HEK293 (cell line): ENCODE measurements around the gene STPG2.

Source experiments
- CTCF ChIA-PET: fragments of 350-600 bp; formaldehyde crosslinking; extraction: SDS; loops from one replicate; lab custom pipeline; 2021; ENCODE audit warnings: antibody characterized with exemption; lab: Yijun Ruan, JAX
- POLR2A ChIA-PET: fragments of 300-600 bp; formaldehyde crosslinking; extraction: SDS; loops from one replicate; lab custom pipeline; 2020; ENCODE audit warnings: antibody characterized with exemption, inconsistent platforms; lab: Yijun Ruan, JAX
- H3K27ac ChIP-seq: fragments of 200-500 bp; sonication (Bioruptor generic); 2 replicates; pipeline ENCODE4 v1.5.1; 2014; ENCODE audit warnings: low read depth, low read length, control low read depth, inconsistent platforms; ENCODE audit errors: extremely low read depth
- H3K36me3 ChIP-seq, 2 experiments: fragments of 200-500 bp in 1 of 2; sonication (Bioruptor generic) in 1 of 2; 1 replicate in 1 of 2; 2 replicates in 1 of 2; pipeline ENCODE4 v1.5.1; 2014 to 2017; ENCODE audit warnings: inconsistent platforms in 2 of 2, low read length in 2 of 2; ENCODE audit not compliant: control insufficient read depth in 2 of 2, insufficient read depth in 1 of 2
- H3K4me1 ChIP-seq: fragments of 200-500 bp; sonication (Bioruptor generic); 2 replicates; pipeline ENCODE4 v1.5.1; 2014; ENCODE audit warnings: mild to moderate bottlenecking, low read length, inconsistent platforms; ENCODE audit not compliant: control insufficient read depth, insufficient read depth
- H3K4me3 ChIP-seq: 2 replicates; pipeline ENCODE4 v1.5.1; 2011; ENCODE audit warnings: low read depth, mild to moderate bottlenecking, control low read depth, low read length, moderate library complexity
- H3K9me3 ChIP-seq: fragments of 200-500 bp; sonication (Bioruptor generic); 2 replicates; pipeline ENCODE4 v1.5.1; 2014; ENCODE audit warnings: low read depth, low read length, inconsistent platforms; ENCODE audit not compliant: control insufficient read depth, insufficient read depth
- ELK4 ChIP-seq: IDR thresholded peaks from 2 replicates; pipeline ENCODE4 v1.6.1; 2011; ENCODE audit warnings: mild to moderate bottlenecking, low read depth, low read length, borderline replicate concordance
- KLF1 ChIP-seq: fragments of 450-650 bp; formaldehyde crosslinking; IDR thresholded peaks from 2 replicates; pipeline ENCODE4 v1.5.1; 2016; ENCODE audit warnings: missing biosample characterization, missing genetic modification characterization
- SP3 ChIP-seq: fragments of 450-650 bp; formaldehyde crosslinking; IDR thresholded peaks from 2 replicates; pipeline ENCODE4 v1.5.1; 2016; ENCODE audit warnings: missing biosample characterization, missing genetic modification characterization
- SP7 ChIP-seq: fragments of 450-650 bp; formaldehyde crosslinking; IDR thresholded peaks from 2 replicates; pipeline ENCODE4 v1.5.1; 2016; ENCODE audit warnings: missing biosample characterization, missing genetic modification characterization
- TCF7L2 ChIP-seq: IDR thresholded peaks from 2 replicates; pipeline ENCODE4 v1.6.1; 2011; ENCODE audit warnings: low read depth, mild to moderate bottlenecking, inconsistent platforms, low read length, moderate library complexity, borderline replicate concordance
- YY2 ChIP-seq: fragments of 450-650 bp; formaldehyde crosslinking; IDR thresholded peaks from 2 replicates; pipeline ENCODE4 v1.5.1; 2016; ENCODE audit warnings: missing biosample characterization, missing genetic modification characterization
- ZFP3 ChIP-seq: fragments of 450-650 bp; formaldehyde crosslinking; IDR thresholded peaks from 2 replicates; pipeline ENCODE4 v1.5.1; 2016; ENCODE audit warnings: low read depth, missing biosample characterization, missing genetic modification characterization
- ZNF202 ChIP-seq: fragments of 450-650 bp; formaldehyde crosslinking; IDR thresholded peaks from 2 replicates; pipeline ENCODE4 v1.5.1; 2016; ENCODE audit warnings: missing biosample characterization, missing genetic modification characterization, borderline replicate concordance
- ZNF292 ChIP-seq: fragments of 450-650 bp; formaldehyde crosslinking; IDR thresholded peaks from 2 replicates; pipeline ENCODE4 v1.5.1; 2016; ENCODE audit warnings: low read depth, missing biosample characterization, missing genetic modification characterization, borderline replicate concordance
- ZNF324 ChIP-seq: fragments of 450-650 bp; formaldehyde crosslinking; IDR thresholded peaks from 2 replicates; pipeline ENCODE4 v1.5.1; 2016; ENCODE audit warnings: missing biosample characterization, missing genetic modification characterization
- ZNF350 ChIP-seq: fragments of 450-650 bp; formaldehyde crosslinking; IDR thresholded peaks from 2 replicates; pipeline ENCODE4 v1.5.0; 2017; ENCODE audit warnings: missing biosample characterization, mild to moderate bottlenecking, missing genetic modification characterization
- ZNF37A ChIP-seq: fragments of 450-650 bp; IDR thresholded peaks from 2 replicates; pipeline ENCODE4 v1.5.1; 2018; ENCODE audit warnings: missing biosample characterization, missing genetic modification characterization
- ZNF426 ChIP-seq: fragments of 450-650 bp; formaldehyde crosslinking; IDR thresholded peaks from 2 replicates; pipeline ENCODE4 v1.5.1; 2017; ENCODE audit warnings: missing biosample characterization, missing genetic modification characterization, mild to moderate bottlenecking, inconsistent platforms, moderate library complexity
- ZNF488 ChIP-seq: fragments of 450-650 bp; formaldehyde crosslinking; IDR thresholded peaks from 2 replicates; pipeline ENCODE4 v1.5.1; 2016; ENCODE audit warnings: missing biosample characterization, missing genetic modification characterization
- ZNF654 ChIP-seq: fragments of 450-650 bp; formaldehyde crosslinking; IDR thresholded peaks from 2 replicates; pipeline ENCODE4 v1.5.1; 2016; ENCODE audit warnings: low read depth, missing biosample characterization, missing genetic modification characterization
- ZNF776 ChIP-seq: fragments of 450-650 bp; formaldehyde crosslinking; IDR thresholded peaks from 2 replicates; pipeline ENCODE4 v1.5.0; 2017; ENCODE audit warnings: missing biosample characterization, missing genetic modification characterization, borderline replicate concordance
- ZNF791 ChIP-seq: fragments of 450-650 bp; formaldehyde crosslinking; IDR thresholded peaks from 2 replicates; pipeline ENCODE4 v1.5.1; 2016; ENCODE audit warnings: missing biosample characterization, missing genetic modification characterization
- TF ChIP-seq, protein P1 (sequence below): fragments of 450-650 bp; formaldehyde crosslinking; IDR thresholded peaks from 2 replicates; pipeline ENCODE4 v1.5.1; 2016; ENCODE audit warnings: missing biosample characterization, missing genetic modification characterization
- TF ChIP-seq, protein P2 (sequence below): fragments of 450-650 bp; formaldehyde crosslinking; IDR thresholded peaks from 2 replicates; pipeline ENCODE4 v1.5.1; 2016; ENCODE audit warnings: missing biosample characterization, missing genetic modification characterization, low read depth
- TF ChIP-seq, protein P3 (sequence below): fragments of 450-650 bp; formaldehyde crosslinking; IDR thresholded peaks from 2 replicates; pipeline ENCODE4 v1.5.1; 2016; ENCODE audit warnings: missing biosample characterization, missing genetic modification characterization, borderline replicate concordance
- TF ChIP-seq, protein P4 (sequence below): fragments of 450-650 bp; formaldehyde crosslinking; IDR thresholded peaks from 2 replicates; pipeline ENCODE4 v1.5.1; 2016; ENCODE audit warnings: missing biosample characterization, missing genetic modification characterization
- TF ChIP-seq, protein P5 (sequence below): fragments of 450-650 bp; formaldehyde crosslinking; IDR thresholded peaks from 2 replicates; pipeline ENCODE4 v1.5.1; 2016; ENCODE audit warnings: missing biosample characterization, missing genetic modification characterization

Gene STPG2

DNA sequence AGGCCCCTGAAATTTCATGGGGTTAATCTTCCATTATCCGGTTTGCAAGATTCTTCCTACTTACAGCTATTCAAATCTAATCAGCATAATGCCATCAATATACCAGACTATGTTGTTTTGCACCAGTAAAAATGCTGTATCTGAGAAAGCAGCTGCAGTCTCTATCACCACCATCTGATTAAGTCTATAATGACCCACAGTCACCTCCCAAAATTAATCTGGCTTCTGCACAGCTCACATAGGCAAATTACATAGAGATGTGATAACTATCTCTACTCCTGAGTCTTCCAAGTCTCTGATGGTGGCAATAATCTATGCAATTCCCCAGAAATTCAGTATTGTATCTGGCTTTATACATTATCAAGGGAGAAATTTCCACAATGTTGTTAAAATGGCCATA is 113.2 kb downstream of the STPG2 start:
- CTCF ChIA-PET, result no interaction called here
- no peak for TF ChIP-seq ZNF324 (tag by site-specific recombination)
- no peak for TF ChIP-seq ZNF791 (tag by site-specific recombination)
- TF ChIP-seq ELK4, result no peak
- no peak for TF ChIP-seq ZNF426 (tag by site-specific recombination)
- TF ChIP-seq, protein P1, sequence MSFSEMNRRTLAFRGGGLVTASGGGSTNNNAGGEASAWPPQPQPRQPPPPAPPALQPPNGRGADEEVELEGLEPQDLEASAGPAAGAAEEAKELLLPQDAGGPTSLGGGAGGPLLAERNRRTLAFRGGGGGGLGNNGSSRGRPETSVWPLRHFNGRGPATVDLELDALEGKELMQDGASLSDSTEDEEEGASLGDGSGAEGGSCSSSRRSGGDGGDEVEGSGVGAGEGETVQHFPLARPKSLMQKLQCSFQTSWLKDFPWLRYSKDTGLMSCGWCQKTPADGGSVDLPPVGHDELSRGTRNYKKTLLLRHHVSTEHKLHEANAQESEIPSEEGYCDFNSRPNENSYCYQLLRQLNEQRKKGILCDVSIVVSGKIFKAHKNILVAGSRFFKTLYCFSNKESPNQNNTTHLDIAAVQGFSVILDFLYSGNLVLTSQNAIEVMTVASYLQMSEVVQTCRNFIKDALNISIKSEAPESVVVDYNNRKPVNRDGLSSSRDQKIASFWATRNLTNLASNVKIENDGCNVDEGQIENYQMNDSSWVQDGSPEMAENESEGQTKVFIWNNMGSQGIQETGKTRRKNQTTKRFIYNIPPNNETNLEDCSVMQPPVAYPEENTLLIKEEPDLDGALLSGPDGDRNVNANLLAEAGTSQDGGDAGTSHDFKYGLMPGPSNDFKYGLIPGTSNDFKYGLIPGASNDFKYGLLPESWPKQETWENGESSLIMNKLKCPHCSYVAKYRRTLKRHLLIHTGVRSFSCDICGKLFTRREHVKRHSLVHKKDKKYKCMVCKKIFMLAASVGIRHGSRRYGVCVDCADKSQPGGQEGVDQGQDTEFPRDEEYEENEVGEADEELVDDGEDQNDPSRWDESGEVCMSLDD (tag by site-specific recombination), result no peak
- TF ChIP-seq ZNF292 (tag by site-specific recombination), result no peak
- TF ChIP-seq, all 188 proteins: peak for 0
- POLR2A ChIA-PET, result no interaction called here
- Histone ChIP-seq H3K4me3 (no peak overlapping the region), H3K27ac (no peak overlapping the region), H3K9me3 (no peaks in the 10 kb centered on the region), H3K4me1 (no peaks in the 10 kb centered on the region), H3K36me3 (no peaks in the 10 kb centered on the region)

DNA sequence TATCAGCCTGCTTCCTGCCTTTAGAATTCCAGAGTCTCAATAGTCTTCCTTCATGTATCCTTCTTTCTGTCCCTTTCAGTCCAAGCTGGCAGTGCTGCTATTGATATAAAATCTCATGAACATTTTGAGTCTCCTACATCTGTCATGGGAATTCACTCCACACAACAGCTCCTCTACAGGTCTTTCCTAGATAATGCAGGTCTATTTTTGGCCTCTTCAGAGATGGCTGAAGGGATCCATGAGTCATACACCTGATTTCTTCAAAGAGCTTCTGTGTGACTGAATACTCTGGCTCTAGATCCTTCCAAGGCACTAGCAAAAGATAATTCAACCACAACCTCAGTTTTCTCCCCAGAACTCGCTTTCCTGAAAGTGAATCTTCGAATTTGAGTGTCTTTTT is 115.4 kb downstream of the STPG2 start:
- no peaks in the 10 kb centered on the region for H3K4me1 ChIP-seq
- H3K4me3 ChIP-seq, result no peak overlapping the region
- ChIA-PET CTCF (no interaction called here), POLR2A (no interaction called here)
- TF ChIP-seq SP3 (no peak), YY2 (tag by site-specific recombination) (no peak), ZNF488 (tag by site-specific recombination) (no peak), KLF1 (tag by site-specific recombination) (no peak)
- TF ChIP-seq, all 188 proteins: peak for 0
- Histone ChIP-seq H3K36me3 (no peaks in the 10 kb centered on the region), H3K9me3 (no peaks in the 10 kb centered on the region), H3K27ac (no peak overlapping the region)

DNA sequence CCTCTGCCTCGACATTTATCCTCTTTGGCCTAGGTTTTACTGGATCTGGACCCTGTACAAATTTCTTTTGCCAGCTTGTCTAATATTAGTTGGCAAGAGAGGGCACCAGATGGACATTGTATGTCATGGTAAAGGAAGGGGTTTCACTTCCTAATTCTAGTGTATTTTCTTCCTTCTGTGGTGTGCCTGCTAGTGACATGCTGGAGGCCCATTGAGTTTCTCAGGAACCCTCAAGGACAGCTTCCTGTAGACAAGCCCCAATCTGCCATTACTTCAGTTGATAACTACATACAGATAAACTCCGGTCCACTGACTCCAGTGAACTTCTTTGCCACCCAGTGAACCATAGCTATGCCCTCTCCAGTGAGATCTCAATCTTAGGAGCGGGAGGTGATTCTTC is 116.9 kb downstream of the STPG2 start:
- H3K4me1 ChIP-seq, result no peaks in the 10 kb centered on the region
- H3K4me3 ChIP-seq, result no peak overlapping the region
- CTCF ChIA-PET, result no interaction called here
- POLR2A ChIA-PET, result no interaction called here
- no peaks in the 10 kb centered on the region for H3K9me3 ChIP-seq
- no peaks in the 10 kb centered on the region for H3K36me3 ChIP-seq
- H3K27ac ChIP-seq, result no peak overlapping the region
- TF ChIP-seq ZNF776 (tag by site-specific recombination) (no peak), ZNF202 (tag by site-specific recombination) (no peak), ZFP3 (tag by site-specific recombination) (no peak), TCF7L2 (no peak), ZNF37A (tag by site-specific recombination) (no peak), ZNF654 (tag by site-specific recombination) (no peak), SP7 (tag by site-specific recombination) (no peak), ZNF350 (tag by site-specific recombination) (no peak), ZNF292 (tag by site-specific recombination) (no peak)
- TF ChIP-seq, protein P2, sequence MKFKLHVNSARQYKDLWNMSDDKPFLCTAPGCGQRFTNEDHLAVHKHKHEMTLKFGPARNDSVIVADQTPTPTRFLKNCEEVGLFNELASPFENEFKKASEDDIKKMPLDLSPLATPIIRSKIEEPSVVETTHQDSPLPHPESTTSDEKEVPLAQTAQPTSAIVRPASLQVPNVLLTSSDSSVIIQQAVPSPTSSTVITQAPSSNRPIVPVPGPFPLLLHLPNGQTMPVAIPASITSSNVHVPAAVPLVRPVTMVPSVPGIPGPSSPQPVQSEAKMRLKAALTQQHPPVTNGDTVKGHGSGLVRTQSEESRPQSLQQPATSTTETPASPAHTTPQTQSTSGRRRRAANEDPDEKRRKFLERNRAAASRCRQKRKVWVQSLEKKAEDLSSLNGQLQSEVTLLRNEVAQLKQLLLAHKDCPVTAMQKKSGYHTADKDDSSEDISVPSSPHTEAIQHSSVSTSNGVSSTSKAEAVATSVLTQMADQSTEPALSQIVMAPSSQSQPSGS (tag by site-specific recombination), result no peak
- TF ChIP-seq, protein P3, sequence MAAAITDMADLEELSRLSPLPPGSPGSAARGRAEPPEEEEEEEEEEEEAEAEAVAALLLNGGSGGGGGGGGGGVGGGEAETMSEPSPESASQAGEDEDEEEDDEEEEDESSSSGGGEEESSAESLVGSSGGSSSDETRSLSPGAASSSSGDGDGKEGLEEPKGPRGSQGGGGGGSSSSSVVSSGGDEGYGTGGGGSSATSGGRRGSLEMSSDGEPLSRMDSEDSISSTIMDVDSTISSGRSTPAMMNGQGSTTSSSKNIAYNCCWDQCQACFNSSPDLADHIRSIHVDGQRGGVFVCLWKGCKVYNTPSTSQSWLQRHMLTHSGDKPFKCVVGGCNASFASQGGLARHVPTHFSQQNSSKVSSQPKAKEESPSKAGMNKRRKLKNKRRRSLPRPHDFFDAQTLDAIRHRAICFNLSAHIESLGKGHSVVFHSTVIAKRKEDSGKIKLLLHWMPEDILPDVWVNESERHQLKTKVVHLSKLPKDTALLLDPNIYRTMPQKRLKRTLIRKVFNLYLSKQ (tag by site-specific recombination), result no peak
- TF ChIP-seq, protein P4, sequence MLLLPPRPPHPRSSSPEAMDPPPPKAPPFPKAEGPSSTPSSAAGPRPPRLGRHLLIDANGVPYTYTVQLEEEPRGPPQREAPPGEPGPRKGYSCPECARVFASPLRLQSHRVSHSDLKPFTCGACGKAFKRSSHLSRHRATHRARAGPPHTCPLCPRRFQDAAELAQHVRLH (tag by site-specific recombination), result no peak
- TF ChIP-seq, protein P5, sequence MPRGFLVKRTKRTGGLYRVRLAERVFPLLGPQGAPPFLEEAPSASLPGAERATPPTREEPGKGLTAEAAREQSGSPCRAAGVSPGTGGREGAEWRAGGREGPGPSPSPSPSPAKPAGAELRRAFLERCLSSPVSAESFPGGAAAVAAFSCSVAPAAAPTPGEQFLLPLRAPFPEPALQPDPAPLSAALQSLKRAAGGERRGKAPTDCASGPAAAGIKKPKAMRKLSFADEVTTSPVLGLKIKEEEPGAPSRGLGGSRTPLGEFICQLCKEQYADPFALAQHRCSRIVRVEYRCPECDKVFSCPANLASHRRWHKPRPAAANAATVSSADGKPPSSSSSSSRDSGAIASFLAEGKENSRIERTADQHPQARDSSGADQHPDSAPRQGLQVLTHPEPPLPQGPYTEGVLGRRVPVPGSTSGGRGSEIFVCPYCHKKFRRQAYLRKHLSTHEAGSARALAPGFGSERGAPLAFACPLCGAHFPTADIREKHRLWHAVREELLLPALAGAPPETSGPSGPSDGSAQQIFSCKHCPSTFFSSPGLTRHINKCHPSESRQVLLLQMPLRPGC (tag by site-specific recombination), result no peak
